HEK293 (cell line): Measurements from ENCODE around the gene METTL5.

Experiments used
- BCL11B ChIP-seq: fragments of 450-650 bp; formaldehyde crosslinking; IDR thresholded peaks from 2 replicates; pipeline ENCODE4 v1.5.1; 2016; ENCODE audit warnings: low read depth, missing biosample characterization, missing genetic modification characterization
- TRIM28 ChIP-seq: IDR thresholded peaks from 2 replicates; pipeline ENCODE4 v1.6.1; 2011; ENCODE audit warnings: low read length, control low read depth, borderline replicate concordance
- YY1 ChIP-seq: fragments of 450-650 bp; formaldehyde crosslinking; IDR thresholded peaks from 2 replicates; pipeline ENCODE4 v1.5.1; 2018; ENCODE audit warnings: missing biosample characterization, missing genetic modification characterization
- ZFP3 ChIP-seq: fragments of 450-650 bp; formaldehyde crosslinking; IDR thresholded peaks from 2 replicates; pipeline ENCODE4 v1.5.1; 2016; ENCODE audit warnings: low read depth, missing biosample characterization, missing genetic modification characterization
- ZNF174 ChIP-seq: fragments of 450-650 bp; formaldehyde crosslinking; IDR thresholded peaks from 2 replicates; pipeline ENCODE4 v1.5.0; 2017; ENCODE audit warnings: missing biosample characterization, mild to moderate bottlenecking, missing genetic modification characterization
- ZNF175 ChIP-seq: fragments of 450-650 bp; formaldehyde crosslinking; IDR thresholded peaks from 2 replicates; pipeline ENCODE4 v1.5.1; 2016; ENCODE audit warnings: missing biosample characterization, missing genetic modification characterization
- ZNF274 ChIP-seq, 2 experiments: fragments of 200-500 bp in 1 of 2; fragments of 450-650 bp in 1 of 2; sonication (Bioruptor generic) in 1 of 2; formaldehyde crosslinking in 1 of 2; IDR thresholded peaks; 2 replicates each; pipeline versions ENCODE4 v1.5.1 to v1.6.1; 2014 to 2016; ENCODE audit warnings: borderline replicate concordance in 1 of 2, inconsistent platforms in 1 of 2, low read length in 1 of 2, missing biosample characterization in 1 of 2, missing genetic modification characterization in 1 of 2
- ZNF48 ChIP-seq: fragments of 450-650 bp; formaldehyde crosslinking; IDR thresholded peaks from 2 replicates; pipeline ENCODE4 v1.5.1; 2016; ENCODE audit warnings: missing biosample characterization, missing genetic modification characterization
- ZNF707 ChIP-seq: fragments of 450-650 bp; formaldehyde crosslinking; IDR thresholded peaks from 2 replicates; pipeline ENCODE4 v1.5.1; 2016; ENCODE audit warnings: missing biosample characterization, missing genetic modification characterization
- TF ChIP-seq, protein P1 (sequence below): fragments of 450-650 bp; formaldehyde crosslinking; IDR thresholded peaks from 2 replicates; pipeline ENCODE4 v1.5.1; 2016; ENCODE audit warnings: missing biosample characterization, missing genetic modification characterization
- TF ChIP-seq, protein P2 (sequence below): fragments of 450-650 bp; formaldehyde crosslinking; IDR thresholded peaks from 2 replicates; pipeline ENCODE4 v1.5.1; 2016; ENCODE audit warnings: missing biosample characterization, missing genetic modification characterization
- TF ChIP-seq, protein P3 (sequence below): fragments of 450-650 bp; formaldehyde crosslinking; IDR thresholded peaks from 2 replicates; pipeline ENCODE4 v1.5.1; 2016; ENCODE audit warnings: missing biosample characterization, missing genetic modification characterization
- TF ChIP-seq, protein P4 (sequence below): fragments of 450-650 bp; formaldehyde crosslinking; IDR thresholded peaks from 2 replicates; pipeline ENCODE4 v1.5.1; 2016; ENCODE audit warnings: missing biosample characterization, missing genetic modification characterization, borderline replicate concordance

DNA sequence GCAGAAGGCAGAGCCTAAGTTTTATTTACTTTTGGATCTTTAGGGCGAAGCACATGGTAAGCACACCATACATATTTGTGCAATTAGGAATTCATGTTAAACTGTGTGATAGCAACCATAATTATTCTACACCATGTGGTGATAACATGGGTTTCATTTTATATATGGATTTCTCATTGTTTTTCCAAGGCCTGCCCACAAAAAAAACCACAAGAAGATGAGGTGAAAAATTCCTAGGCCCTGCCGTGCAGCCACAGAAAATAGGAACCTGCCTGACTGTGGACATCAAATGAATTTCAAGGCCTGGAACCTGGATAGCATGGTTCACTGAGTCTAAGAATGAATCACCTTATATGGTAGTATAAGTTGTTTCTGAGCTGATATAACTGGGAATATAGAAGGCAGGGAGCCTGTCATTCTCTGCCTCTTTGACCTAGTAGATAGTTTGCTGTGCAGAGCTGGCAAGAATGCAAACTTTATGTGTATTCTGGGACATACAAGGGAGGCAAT, 48.4 kb downstream of the METTL5 start:
- TF ChIP-seq, protein P1, sequence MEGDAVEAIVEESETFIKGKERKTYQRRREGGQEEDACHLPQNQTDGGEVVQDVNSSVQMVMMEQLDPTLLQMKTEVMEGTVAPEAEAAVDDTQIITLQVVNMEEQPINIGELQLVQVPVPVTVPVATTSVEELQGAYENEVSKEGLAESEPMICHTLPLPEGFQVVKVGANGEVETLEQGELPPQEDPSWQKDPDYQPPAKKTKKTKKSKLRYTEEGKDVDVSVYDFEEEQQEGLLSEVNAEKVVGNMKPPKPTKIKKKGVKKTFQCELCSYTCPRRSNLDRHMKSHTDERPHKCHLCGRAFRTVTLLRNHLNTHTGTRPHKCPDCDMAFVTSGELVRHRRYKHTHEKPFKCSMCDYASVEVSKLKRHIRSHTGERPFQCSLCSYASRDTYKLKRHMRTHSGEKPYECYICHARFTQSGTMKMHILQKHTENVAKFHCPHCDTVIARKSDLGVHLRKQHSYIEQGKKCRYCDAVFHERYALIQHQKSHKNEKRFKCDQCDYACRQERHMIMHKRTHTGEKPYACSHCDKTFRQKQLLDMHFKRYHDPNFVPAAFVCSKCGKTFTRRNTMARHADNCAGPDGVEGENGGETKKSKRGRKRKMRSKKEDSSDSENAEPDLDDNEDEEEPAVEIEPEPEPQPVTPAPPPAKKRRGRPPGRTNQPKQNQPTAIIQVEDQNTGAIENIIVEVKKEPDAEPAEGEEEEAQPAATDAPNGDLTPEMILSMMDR (tag by site-specific recombination), result no peak
- TF ChIP-seq ZNF174 (tag by site-specific recombination) (no peak), YY1 (tag by site-specific recombination) (no peak), ZFP3 (tag by site-specific recombination) (no peak), ZNF175 (tag by site-specific recombination) (no peak), TRIM28 (no peak), BCL11B (tag by site-specific recombination) (no peak), ZNF274 (IDR thresholded peaks at IDR 0.05; ENCODE audit: low read length) (no peak), ZNF274 (tag by site-specific recombination; IDR thresholded peaks at IDR 0.05; ENCODE audit: borderline replicate concordance) (no peak), ZNF707 (tag by site-specific recombination) (no peak), ZNF48 (no peak)
- TF ChIP-seq, protein P2, sequence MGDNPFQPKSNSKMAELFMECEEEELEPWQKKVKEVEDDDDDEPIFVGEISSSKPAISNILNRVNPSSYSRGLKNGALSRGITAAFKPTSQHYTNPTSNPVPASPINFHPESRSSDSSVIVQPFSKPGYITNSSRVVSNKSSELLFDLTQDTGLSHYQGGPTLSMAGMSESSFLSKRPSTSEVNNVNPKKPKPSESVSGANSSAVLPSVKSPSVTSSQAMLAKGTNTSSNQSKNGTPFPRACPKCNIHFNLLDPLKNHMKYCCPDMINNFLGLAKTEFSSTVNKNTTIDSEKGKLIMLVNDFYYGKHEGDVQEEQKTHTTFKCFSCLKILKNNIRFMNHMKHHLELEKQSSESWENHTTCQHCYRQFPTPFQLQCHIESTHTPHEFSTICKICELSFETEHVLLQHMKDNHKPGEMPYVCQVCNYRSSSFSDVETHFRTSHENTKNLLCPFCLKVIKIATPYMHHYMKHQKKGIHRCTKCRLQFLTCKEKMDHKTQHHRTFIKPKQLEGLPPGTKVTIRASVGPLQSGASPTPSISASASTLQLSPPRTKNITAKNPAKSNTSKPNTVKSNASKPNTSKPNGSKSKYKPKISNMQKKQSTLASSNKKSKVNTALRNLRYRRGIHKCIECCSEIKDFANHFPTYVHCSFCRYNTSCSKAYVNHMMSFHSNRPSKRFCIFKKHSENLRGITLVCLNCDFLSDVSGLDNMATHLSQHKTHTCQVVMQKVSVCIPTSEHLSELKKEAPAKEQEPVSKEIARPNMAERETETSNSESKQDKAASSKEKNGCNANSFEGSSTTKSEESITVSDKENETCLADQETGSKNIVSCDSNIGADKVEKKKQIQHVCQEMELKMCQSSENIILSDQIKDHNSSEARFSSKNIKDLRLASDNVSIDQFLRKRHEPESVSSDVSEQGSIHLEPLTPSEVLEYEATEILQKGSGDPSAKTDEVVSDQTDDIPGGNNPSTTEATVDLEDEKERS (tag by site-specific recombination), result no peak
- TF ChIP-seq, protein P3, sequence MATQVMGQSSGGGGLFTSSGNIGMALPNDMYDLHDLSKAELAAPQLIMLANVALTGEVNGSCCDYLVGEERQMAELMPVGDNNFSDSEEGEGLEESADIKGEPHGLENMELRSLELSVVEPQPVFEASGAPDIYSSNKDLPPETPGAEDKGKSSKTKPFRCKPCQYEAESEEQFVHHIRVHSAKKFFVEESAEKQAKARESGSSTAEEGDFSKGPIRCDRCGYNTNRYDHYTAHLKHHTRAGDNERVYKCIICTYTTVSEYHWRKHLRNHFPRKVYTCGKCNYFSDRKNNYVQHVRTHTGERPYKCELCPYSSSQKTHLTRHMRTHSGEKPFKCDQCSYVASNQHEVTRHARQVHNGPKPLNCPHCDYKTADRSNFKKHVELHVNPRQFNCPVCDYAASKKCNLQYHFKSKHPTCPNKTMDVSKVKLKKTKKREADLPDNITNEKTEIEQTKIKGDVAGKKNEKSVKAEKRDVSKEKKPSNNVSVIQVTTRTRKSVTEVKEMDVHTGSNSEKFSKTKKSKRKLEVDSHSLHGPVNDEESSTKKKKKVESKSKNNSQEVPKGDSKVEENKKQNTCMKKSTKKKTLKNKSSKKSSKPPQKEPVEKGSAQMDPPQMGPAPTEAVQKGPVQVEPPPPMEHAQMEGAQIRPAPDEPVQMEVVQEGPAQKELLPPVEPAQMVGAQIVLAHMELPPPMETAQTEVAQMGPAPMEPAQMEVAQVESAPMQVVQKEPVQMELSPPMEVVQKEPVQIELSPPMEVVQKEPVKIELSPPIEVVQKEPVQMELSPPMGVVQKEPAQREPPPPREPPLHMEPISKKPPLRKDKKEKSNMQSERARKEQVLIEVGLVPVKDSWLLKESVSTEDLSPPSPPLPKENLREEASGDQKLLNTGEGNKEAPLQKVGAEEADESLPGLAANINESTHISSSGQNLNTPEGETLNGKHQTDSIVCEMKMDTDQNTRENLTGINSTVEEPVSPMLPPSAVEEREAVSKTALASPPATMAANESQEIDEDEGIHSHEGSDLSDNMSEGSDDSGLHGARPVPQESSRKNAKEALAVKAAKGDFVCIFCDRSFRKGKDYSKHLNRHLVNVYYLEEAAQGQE (tag by site-specific recombination), result no peak
- TF ChIP-seq, protein P4, sequence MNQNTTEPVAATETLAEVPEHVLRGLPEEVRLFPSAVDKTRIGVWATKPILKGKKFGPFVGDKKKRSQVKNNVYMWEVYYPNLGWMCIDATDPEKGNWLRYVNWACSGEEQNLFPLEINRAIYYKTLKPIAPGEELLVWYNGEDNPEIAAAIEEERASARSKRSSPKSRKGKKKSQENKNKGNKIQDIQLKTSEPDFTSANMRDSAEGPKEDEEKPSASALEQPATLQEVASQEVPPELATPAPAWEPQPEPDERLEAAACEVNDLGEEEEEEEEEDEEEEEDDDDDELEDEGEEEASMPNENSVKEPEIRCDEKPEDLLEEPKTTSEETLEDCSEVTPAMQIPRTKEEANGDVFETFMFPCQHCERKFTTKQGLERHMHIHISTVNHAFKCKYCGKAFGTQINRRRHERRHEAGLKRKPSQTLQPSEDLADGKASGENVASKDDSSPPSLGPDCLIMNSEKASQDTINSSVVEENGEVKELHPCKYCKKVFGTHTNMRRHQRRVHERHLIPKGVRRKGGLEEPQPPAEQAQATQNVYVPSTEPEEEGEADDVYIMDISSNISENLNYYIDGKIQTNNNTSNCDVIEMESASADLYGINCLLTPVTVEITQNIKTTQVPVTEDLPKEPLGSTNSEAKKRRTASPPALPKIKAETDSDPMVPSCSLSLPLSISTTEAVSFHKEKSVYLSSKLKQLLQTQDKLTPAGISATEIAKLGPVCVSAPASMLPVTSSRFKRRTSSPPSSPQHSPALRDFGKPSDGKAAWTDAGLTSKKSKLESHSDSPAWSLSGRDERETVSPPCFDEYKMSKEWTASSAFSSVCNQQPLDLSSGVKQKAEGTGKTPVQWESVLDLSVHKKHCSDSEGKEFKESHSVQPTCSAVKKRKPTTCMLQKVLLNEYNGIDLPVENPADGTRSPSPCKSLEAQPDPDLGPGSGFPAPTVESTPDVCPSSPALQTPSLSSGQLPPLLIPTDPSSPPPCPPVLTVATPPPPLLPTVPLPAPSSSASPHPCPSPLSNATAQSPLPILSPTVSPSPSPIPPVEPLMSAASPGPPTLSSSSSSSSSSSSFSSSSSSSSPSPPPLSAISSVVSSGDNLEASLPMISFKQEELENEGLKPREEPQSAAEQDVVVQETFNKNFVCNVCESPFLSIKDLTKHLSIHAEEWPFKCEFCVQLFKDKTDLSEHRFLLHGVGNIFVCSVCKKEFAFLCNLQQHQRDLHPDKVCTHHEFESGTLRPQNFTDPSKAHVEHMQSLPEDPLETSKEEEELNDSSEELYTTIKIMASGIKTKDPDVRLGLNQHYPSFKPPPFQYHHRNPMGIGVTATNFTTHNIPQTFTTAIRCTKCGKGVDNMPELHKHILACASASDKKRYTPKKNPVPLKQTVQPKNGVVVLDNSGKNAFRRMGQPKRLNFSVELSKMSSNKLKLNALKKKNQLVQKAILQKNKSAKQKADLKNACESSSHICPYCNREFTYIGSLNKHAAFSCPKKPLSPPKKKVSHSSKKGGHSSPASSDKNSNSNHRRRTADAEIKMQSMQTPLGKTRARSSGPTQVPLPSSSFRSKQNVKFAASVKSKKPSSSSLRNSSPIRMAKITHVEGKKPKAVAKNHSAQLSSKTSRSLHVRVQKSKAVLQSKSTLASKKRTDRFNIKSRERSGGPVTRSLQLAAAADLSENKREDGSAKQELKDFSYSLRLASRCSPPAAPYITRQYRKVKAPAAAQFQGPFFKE (tag by site-specific recombination), result no peak
